GM19238 (cell line): Measurements from ENCODE around the gene DYSF.
"Not testable (repeated sequence)": the region's sequence is repeated elsewhere in the genome, so short reads cannot be mapped to it uniquely, and the experiment has no call there.

Source experiments
- DNase-seq: peaks from one replicate; pipeline ENCODE4 v3.0.0; 2011; ENCODE audit warnings: low spot score; ENCODE audit not compliant: insufficient read length

The DYSF gene

DNA sequence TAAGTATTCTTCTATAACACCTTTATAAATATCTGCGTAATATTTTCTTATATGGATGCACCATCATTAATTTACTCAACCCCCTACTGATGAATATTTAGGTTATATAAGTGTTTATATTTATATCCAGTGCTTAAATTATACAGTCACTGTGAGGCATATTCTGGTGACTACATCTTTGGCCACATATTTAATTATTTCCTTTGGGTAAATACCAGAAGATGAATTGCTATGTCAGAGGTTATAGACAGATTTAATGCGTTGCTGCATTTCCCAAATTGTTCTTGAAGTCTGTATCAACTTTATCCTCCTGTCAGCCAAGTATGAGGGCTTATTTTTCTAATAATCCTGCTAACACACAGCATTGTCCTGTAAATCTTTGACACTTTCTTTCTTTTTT lies 18.7 kb downstream of the DYSF start:
- no peak for DNase-seq

DNA sequence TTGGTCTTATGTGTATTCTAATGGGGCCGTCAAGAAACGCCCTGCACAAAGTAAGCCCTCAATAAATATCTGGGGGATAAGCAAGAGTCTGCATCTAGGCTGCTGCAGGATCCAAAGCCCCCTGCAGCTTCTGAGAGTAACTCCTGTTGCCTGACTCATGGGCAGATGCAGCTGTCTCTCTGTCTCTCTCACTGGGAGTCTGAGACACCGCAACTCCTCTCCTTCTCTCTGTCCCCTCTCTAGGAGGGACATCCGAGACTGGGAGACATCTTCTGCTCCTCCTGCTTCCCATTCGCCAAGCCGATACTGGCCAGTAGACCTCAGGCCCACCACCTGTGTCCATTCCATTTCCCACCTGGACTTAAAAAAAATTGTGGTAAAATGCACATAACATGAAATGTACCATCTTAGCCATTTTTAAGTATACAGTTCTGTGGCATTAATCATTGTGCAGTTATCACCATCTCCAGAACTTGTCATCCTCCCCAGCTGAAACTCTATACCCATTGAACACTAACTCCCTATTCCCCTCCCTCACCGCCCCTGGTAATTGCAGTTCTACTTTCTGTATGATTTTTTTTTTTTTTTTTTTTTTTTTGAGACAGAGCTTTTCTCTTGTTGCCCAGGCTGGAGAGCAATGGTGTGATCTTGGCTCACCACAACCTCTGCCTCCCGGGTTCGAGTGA lies 20.1 kb downstream of the DYSF start:
- no peak for DNase-seq

DNA sequence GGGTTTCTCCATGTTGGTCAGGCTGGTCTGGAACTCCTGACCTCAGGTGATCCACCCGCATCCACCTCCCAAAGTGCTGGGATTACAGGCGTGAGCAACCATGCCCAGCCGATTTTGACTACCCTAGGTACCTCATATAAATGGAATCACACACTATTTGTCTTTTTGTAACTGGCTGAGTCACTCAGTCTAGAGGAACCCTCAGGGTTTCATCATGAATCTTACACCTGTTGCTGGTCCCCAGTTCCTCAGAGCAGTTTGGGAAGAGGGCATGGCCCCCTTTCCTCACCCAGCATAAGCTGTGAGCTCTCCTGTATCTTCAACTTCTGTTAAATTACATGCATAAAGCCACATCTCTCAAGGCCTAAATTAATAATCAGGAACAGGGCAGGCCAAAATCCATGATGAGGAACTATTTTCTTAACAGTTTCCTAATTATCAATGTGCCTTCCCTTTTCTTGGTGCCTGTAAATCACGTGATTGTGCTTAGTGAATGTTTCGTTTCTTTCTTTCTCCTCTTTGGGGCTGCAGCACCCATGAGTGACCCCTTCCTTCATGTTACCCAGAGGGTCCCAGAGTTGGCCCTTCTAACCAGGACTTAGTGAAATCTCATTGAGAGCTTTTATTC lies 20.9 kb downstream of the DYSF start:
- DNase-seq: no peak

DNA sequence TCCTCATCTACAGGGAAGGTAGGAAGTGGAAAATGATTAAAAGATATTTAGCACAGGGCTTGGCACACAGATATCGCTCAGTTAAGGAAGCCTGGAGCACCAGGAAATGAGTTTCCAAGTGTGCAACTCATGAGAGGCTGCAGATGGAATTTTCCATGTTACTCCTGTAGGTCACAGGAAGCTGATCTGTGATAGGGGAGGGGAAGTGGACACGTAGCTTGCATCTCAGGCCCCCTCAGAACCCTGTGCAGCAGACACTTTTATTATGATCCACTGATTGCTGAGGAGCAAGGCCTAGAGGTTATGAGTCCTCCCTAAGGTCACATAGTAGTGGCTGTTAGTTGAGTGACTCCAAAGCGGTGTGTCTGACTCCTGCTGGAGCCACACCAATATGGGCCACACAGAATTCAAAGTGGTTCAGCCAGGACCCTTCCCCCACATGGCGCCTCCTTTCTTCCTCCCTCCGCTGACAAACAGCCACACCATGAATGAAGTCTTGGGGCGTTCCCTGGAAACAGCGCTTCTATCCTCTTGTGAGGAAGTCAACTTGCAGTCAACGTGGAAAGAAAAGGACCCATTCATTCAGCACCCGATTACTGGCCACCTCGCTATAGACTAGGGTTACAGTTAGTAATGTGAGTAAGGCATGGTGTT lies 21.5 kb downstream of the DYSF start:
- DNase-seq: no peak

DNA sequence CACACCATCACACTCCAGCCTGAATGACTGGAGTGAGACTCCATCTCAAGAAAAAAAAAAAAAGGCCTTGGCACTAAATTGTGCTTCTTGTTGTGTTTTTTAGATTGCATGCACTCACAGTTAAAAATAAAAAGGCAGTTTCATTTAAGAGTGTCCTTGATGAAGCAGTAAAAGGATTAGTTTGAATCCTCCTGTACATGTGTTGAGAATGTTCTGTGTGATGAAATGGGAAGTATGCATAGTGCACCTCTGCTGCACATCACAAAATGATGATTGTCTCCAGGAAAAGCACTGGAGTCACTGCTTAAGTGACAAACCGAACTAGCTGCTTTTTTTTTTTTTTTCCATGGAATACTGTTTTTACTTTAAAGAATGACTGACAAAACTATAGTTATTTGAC lies 23.1 kb downstream of the DYSF start:
- no peak for DNase-seq

DNA sequence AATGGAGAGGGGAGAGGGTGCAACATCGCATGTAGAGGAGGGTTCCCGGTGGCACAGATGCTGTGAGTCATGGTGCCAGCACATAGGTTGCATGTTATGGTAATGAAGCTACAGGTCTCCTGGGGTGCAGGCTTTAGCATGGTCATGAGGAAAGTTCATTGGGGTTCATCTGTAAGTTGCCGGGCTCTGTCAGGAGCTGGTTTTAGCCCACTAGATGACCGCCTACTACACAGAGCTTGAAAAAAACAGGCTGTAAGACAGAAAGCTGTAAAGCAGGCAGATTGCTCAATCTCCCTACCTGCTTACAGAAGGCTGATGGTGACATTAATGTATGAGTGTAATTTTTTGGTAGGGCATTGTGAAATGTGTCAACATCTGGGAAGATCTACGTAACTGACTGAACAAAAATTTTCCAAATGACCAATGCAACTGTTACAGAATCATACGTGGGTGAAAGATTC lies 23.9 kb downstream of the DYSF start:
- no peak for DNase-seq

DNA sequence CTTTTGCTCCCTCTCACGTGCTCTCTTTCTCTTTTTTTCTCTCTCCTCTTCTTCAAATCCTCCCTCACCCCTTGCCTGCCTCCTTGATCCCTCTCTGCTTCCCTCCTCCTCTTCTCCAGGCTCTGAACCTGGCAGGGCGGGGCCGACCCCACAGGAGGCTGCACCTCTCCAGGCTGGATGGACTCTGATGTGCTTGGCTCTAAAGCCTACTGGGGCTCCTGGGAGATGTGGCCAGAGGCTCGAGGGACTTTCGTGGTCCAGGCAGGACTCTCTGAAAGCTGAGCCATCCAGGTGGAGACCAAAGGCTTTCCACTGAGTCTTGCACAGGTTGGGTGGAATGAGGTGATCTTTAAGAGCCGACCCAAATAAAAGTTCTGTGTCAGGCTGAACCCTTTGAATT lies 25.4 kb downstream of the DYSF start:
- no peak for DNase-seq

DNA sequence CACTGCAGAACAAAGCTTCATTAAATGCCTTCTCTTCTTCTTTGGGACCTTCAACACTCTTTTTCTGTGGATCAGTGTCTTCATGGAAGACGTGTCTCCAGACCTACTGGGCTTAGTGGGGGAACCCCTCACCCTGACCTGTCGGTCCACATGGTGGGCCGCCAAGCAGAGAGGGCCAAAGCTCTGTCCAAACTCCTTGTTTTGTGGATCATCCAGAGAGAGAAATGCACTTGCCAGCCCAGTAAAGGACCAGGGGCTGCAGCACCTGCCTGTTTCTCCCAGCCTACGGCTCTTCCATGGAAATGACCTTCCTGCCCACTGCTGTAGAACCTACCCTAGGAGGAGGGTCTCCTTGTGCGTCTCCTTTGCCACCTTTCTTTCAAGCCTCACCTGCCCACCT lies 25.9 kb downstream of the DYSF start:
- no peak for DNase-seq

DNA sequence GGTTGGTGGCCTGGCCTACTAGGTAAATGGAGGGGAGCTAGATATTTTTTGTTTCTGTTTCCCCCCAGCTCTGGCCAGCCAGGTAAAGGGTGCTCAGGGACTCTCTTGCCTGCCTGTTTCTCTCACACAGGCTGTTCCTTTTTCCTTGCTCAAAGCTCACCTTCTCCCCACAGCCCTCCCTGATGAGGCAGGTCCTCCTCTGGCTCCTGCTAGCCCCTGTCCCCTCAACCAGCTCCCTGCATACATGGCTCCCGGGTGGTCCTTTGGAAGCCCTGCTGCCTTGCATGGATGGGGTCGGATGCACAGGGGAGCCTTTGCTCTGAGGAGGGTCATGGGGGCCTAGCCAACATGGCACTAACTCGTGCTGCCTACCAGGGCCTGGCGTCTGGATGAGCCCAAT lies 27.8 kb downstream of the DYSF start:
- no peak for DNase-seq

DNA sequence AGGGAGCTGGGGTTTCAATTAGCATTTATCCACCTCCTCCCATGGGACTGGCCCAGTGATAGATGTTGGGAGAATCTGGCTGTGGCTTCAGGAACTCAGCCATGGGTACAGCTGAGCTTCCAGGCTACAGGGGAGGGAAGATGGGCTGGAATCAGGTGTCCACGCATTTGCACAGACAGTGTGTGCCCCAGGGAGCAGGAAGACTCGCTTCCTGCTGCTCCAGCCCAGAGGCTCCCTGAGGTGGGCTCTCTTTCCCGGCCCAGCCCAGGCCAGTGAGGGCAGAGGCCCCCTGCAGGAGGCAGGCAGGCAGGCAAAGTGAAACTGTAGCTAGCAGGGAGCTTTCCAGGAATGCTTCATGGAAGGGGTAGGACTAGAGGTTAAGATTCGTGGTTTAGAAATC lies 28.7 kb downstream of the DYSF start:
- no peak for DNase-seq

DNA sequence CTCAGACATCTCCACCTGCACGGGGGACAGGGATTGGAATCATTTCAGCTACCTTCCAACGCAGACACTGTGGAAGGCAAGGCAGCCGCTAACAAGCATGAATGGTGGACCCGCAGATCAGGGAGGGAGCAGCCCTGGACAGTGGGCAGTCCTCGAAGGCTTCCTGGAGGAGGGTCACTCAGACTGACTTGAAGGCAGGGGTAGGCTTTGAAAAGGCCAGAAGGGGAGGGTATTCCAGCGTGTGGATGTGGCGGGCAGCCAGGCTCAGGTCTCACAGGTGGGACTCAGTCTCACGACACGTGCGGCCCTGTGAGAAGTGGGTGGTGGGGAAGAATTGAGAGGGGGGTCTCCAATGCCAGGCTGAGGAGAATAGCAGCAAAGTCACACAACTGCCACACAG lies 29.9 kb downstream of the DYSF start:
- no peak for DNase-seq

DNA sequence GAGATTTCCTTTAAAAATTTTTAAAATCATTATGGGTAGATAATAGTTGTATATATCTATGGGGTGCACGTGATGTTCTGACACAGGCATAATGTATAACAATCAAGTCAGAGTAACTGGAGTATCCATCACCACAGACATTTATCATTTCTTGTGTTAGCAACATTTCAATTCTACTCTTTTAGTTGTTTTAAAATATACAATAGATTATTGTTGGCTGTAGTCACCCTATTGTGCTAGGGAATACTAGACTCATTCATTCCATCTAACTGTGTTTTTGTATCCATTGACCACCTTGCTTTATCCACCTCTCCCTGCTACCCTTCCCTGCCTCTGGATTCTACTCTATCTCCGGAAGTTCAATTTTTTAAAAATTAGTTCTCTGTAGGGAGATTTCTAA lies 31.0 kb downstream of the DYSF start:
- DNase-seq: no peak

DNA sequence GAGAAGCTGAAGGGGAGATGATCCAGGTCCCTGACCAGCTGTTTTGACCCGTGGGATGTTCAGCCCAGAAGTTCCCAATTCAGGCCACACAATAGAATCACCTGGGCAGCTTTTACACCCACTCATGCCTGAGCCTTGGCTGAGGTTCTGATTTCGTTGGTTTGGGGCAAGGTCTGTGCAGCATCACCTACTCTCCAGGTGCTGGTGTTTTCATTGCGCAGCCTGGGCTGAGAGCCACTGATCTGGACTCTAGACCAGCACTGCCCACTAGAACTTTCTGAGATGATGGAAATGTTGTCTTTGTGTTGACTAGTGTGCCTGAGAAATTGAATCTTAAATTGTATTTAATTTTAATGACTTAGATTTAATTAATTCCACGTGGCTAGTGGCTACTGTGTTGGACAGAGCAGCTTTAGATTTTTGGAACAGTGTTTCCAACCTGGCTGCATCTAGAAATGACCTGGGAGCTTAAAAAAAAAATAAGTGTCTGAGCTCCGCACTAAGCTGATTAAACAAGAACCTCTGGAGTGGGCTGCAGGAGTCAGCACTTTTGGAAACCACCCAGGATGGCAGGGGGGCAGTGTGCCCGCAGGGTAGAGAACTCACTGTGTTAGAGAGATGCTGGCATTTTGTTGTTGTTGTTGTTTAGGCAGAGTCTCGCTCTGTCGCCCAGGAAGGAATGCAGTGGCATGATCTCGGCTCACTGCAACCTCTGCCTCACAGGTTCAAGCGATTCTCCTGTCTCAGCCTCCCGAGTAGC lies 33.7 kb downstream of the DYSF start:
- no peak for DNase-seq

DNA sequence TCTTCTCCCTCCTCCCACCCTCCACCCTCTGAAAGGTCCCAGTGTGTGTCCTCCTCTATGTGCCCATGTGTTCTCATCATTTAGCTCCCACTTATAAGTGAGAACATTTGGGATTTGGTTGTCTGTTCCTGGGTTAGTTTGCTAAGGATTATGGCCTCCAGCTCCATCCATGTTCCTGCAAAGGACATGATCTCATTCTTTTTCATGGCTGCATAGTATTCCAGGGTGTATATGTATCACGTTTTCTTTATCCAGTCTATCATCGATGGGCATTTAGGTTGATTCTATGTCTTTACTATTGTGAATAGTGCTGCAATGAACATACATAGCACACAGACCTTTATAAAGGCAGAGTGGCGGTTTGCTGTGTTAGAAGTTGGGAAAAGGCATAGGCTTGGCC lies 38.2 kb downstream of the DYSF start:
- not testable (repeated sequence) for DNase-seq

DNA sequence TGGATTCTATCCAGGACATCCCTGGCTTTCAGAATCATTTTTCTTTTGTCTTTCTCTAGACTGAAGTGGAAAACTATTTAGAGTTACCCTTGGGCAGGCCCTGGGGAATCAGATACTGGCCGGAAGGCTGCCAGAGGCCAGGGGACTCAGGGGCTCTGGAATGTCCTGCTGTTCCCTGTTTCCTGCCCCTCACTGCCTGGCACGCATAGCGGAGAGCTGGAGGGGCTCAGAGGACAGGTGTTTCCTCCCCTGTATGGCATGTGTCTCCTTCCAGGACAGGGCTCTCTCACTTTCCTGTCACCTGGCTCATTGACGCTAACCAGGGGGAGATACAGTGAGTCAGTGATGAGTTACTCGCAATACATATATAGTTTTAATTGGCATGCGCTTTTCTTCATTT lies 38.8 kb downstream of the DYSF start:
- DNase-seq: no peak

DNA sequence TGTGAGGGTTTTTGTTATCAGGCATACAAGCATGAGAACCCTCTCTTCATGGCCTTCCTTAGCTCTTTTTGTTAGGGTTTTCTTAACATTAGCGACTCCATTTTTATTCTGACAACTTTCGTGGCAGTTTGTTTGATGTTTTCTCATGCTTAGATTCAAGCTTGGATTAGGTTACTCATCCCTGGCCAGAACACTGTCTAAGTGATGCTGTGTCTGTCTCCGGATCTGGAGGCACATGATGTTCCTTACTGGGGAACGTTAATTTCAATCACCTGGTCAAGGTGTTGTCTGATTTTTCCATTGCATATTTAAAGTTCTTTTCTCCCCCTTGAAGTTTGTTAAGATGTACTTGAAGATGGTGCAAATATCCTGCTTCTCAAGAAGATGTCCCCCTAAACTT lies 40.7 kb downstream of the DYSF start:
- no peak for DNase-seq

DNA sequence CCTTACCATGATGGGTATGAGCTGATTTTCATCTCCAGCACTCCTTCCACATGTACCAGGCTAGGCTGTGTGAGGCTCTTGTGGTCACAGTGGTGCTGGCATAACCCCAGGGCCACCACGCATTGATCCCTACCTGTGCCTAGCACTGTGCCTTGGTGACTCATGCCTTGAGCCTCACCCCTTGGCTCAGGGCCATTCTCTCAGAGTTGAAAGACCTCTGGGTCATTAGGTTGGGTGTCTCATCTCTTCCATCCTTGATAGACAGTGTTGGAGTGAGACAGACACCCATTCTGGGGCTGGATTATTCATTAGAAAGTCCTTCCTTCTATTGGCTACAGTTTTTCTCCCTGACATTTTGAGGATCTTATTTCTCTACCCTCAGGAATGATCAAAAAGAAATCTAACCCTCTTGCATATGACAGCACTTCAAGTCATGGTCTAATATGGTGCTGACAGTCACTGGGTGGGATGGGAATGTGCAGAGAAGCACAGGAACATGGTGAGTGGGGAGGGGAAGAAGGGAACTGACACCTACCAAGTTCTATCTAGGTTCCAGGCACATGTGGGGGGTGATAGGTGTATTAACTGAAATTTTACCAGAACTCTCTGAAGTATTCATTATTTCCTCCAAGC lies 41.3 kb downstream of the DYSF start:
- no peak for DNase-seq

DNA sequence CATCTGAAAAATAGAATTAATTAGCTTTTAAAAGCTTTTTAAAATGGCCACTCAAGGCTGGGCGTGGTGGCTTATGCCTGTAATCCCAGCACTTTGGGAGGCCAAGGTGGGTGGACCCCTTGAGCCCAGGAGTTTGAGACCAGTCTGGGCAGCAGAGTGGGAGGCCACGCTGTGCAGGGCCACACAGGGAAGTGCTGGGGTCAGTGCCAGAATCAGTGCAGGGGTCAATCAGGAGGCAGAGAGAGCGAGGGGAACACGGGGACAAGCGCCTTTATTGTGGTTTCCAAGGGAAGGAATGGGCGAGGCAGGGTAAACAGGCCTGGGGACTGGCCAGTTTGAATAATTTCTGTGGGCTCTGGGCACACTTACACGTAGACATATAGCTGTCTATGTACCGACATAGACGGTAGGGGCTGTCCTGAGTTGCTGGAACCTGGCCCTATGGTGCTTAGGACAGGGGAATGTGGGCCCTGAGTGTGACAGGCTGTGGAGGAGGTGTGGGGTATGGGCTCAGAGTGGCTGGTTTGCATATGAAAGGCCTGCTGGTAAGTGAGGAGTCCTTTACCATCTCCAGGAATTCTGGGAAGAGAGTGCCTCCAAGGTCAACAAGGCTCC lies 42.9 kb downstream of the DYSF start:
- no peak for DNase-seq

DNA sequence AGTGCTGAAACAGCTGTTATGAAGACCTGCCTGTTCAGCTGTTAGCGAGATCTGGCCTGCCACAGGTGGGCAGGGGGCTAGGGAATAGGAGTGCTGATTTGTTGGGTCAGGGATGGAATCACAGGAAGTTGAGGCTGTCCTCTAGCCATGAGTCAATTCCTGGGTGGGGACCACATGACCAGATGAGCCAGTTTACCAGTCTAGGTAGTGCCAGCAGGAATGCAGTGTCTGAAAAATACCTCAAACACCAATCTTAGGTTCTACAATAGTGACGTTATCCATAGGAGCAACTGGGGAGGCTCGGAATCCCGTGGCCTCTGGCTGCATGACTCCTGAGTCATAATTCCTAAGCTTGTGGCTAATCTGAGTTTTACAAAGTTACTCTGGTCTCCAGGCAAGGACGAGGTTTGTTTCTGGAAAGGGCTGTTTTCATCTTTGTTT lies 44.9 kb downstream of the DYSF start:
- DNase-seq: no peak

DNA sequence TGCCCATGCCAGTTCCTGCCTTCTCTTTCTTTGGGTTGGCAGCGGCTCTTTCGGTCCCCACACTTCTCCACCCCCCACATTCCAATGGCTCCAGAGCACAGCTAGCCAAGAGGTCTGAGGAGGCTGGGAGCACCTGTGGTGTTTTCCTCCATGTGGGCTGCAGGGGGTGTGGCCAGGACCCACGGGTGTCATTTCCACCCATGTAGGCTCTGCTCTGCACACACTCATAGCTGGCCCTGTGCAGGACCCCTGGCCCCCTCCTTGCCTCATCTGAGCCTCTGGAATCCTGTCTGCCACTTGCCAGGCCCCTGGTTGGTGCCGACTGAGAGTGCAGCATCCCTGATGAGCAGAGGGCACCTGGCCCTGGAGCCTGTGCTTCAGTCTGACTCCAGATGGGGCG lies 46.3 kb downstream of the DYSF start:
- DNase-seq: no peak

DNA sequence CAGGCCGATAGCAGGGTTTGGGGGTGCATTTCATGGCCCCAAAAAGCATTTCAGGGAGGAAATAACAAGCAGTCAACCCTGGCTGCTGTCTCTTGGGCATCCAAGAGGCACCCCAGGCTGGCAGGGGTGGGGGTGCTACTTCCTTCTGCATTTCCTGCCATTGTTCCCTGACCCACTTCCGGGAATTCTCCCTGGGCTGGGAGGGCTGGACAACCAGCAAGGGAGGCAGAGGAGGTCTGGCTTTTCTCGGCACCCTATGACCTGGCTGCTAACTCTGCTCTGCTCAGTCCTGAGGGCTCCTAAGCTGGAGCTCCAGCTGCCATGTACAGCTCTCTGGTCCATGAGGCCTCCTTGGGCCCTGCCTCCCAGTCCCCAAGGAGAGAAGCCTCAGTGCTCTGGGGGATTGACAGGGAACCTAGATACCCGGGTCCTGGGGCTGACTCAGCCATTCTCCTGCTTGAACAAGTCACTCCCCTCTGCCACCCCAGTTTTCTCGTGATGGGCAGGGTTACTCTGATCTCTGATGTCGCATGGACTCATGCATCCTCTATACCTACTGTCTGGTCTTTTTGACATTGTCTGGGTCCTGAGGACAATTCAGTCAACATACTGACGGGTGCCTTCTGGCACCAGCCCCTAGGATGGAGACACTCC lies 47.2 kb downstream of the DYSF start:
- no peak for DNase-seq
